Lower lobe of right lung (tissue), 2 donors: Measurements from ENCODE around the gene ZNF469. TPM values are rescaled to one million over a fixed set of nuclear protein-coding genes. Genes with fewer than 3 reads are reported as not detected.

Experiments
- ATAC-seq, 2 donors: fragments of 200-7000 bp; cut with Tn5 transposase; one replicate each; pipeline ENCODE4 v1.9.1; 2020 to 2022; ENCODE audit warnings: mild to moderate bottlenecking in 2 of 2, moderate library complexity in 2 of 2
- DNase-seq: peaks from one replicate; pipeline ENCODE4 v3.0.0-alpha.2; 2020
- H3K27ac ChIP-seq: fragments of 200-600 bp; one replicate; pipeline ENCODE4 v1.8.0; 2022
- H3K27me3 ChIP-seq: fragments of 200-600 bp; one replicate; pipeline ENCODE4 v1.8.0; 2022; ENCODE audit warnings: low read depth
- H3K36me3 ChIP-seq: fragments of 200-600 bp; one replicate; pipeline ENCODE4 v1.8.0; 2022; ENCODE audit warnings: mild to moderate bottlenecking
- H3K4me1 ChIP-seq: fragments of 200-600 bp; one replicate; pipeline ENCODE4 v1.8.0; 2022
- H3K4me3 ChIP-seq: fragments of 200-600 bp; one replicate; pipeline ENCODE4 v1.8.0; 2022; ENCODE audit warnings: mild to moderate bottlenecking
- H3K9me3 ChIP-seq: fragments of 200-600 bp; one replicate; pipeline ENCODE4 v1.8.0; 2022
- CTCF ChIP-seq: fragments of 200-600 bp; IDR thresholded peaks from one replicate; pipeline ENCODE4 v1.8.0; 2022; ENCODE audit warnings: antibody characterized with exemption, mild to moderate bottlenecking
- intact Hi-C: fragments of 100-400 bp; cut with DNase I; formaldehyde crosslinking; loops from one replicate; pipeline ENCODE4 v1.11.0; 2022
- total RNA-seq: library from RNA; stranded (reverse); fragmentation: NEBNext Ultra II Directional; extraction: Animal tissue kit (Norgen Biotek cat#: 25700); gene quantifications from one replicate; pipeline ENCODE4 v1.2.1, GENCODE V29; 2021
- donor health status: DM: no; HTN: yes; CAD: no; lungs with severe emphysema.

The ZNF469 gene
- total RNA-seq, 1 donor from 2014 or later = 2.0 TPM

- Histone ChIP-seq H3K27ac (no peak overlapping the region), H3K4me1 (no peaks in the 10 kb centered on the region), H3K36me3 (no peaks in the 10 kb centered on the region), H3K9me3 (no peaks in the 10 kb centered on the region), H3K27me3 (no peaks in the 10 kb centered on the region), H3K4me3 (no peak overlapping the region)
- peak; percentile 34 for DNase-seq
- ATAC-seq = no peak
- TF ChIP-seq CTCF = no peak
- intact Hi-C loops = no loop called here
Observed at GRCh38 chr16:88352261-88353200, 30.2 kb upstream of the ZNF469 start.

GRCh38 chr16:88353232-88353631, 29.5 kb upstream of the ZNF469 start:
- no peak for ATAC-seq
- TF ChIP-seq CTCF = no peak
- no peaks in the 10 kb centered on the region for H3K4me1 ChIP-seq
- peak; percentile 36 for DNase-seq
- no peaks in the 10 kb centered on the region for H3K27me3 ChIP-seq
- H3K36me3 ChIP-seq = no peaks in the 10 kb centered on the region
- intact Hi-C loops = no loop called here
- H3K4me3 ChIP-seq = no peak overlapping the region
- H3K9me3 ChIP-seq = no peaks in the 10 kb centered on the region
- no peak overlapping the region for H3K27ac ChIP-seq

GRCh38 chr16:88353691-88354090, 29.1 kb upstream of the ZNF469 start:
- Histone ChIP-seq H3K36me3 (no peaks in the 10 kb centered on the region), H3K27me3 (no peaks in the 10 kb centered on the region), H3K4me1 (no peaks in the 10 kb centered on the region), H3K9me3 (no peaks in the 10 kb centered on the region), H3K4me3 (no peak overlapping the region), H3K27ac (no peak overlapping the region)
- ATAC-seq (no peak), DNase-seq (peak; percentile 13)
- intact Hi-C loops = no loop called here
- no peak for TF ChIP-seq CTCF

- Histone ChIP-seq H3K4me3 (no peak overlapping the region), H3K27ac (no peak overlapping the region), H3K4me1 (no peaks in the 10 kb centered on the region), H3K27me3 (no peaks in the 10 kb centered on the region), H3K9me3 (no peaks in the 10 kb centered on the region), H3K36me3 (no peaks in the 10 kb centered on the region)
- peak; percentile 35 for DNase-seq
- no peak for TF ChIP-seq CTCF
- no peak for ATAC-seq
- intact Hi-C loops = no loop called here
Observed at GRCh38 chr16:88354229-88355092, 28.3 kb upstream of the ZNF469 start.

- Histone ChIP-seq H3K27me3 (no peaks in the 10 kb centered on the region), H3K27ac (no peak overlapping the region), H3K9me3 (no peaks in the 10 kb centered on the region), H3K4me1 (no peaks in the 10 kb centered on the region), H3K4me3 (no peak overlapping the region), H3K36me3 (no peaks in the 10 kb centered on the region)
- DNase-seq (no peak), ATAC-seq (no peak)
- TF ChIP-seq CTCF = no peak
- intact Hi-C loops = no loop called here
Observed at GRCh38 chr16:88355093-88355388, 27.7 kb upstream of the ZNF469 start.
